ENCODE data around the gene EXD3. TPM values are rescaled to one million over a fixed set of nuclear protein-coding genes. Genes with fewer than 3 reads are reported as not detected.
A peak's percentile ranks its signal among the peaks of the same experiment; 100 is the strongest.

The EXD3 gene
- total RNA-seq, 1 donor from 2014 or later = 24.5 TPM

GRCh38 chr9:137445275-137445807, 22.4 kb upstream of the EXD3 start:
- TF ChIP-seq CTCF (IDR thresholded peaks at IDR 0.05; ENCODE audit: partially characterized antibody, unreplicated experiment) = peak; percentile 92
- Mint-ChIP-seq H3K27me3 (ENCODE audit: unreplicated experiment) (peaks cover 2% of the 10 kb centered on the region), H3K4me1 (ENCODE audit: low read depth, unreplicated experiment) (peaks cover 6% of the 10 kb centered on the region), H3K4me3 (ENCODE audit: unreplicated experiment) (no peak overlapping the region), H3K36me3 (ENCODE audit: unreplicated experiment) (no peaks in the 10 kb centered on the region), H3K9me3 (ENCODE audit: unreplicated experiment) (peaks cover 5% of the 10 kb centered on the region), H3K27ac (ENCODE audit: unreplicated experiment) (no peak overlapping the region)
- peak; percentile 85 for DNase-seq

- TF ChIP-seq CTCF (IDR thresholded peaks at IDR 0.05; ENCODE audit: partially characterized antibody, unreplicated experiment) = no peak
- Mint-ChIP-seq H3K4me3 (ENCODE audit: unreplicated experiment) (no peak overlapping the region), H3K27me3 (ENCODE audit: unreplicated experiment) (peaks cover 2% of the 10 kb centered on the region), H3K36me3 (ENCODE audit: unreplicated experiment) (no peaks in the 10 kb centered on the region), H3K27ac (ENCODE audit: unreplicated experiment) (no peak overlapping the region), H3K4me1 (ENCODE audit: low read depth, unreplicated experiment) (peaks cover 6% of the 10 kb centered on the region), H3K9me3 (ENCODE audit: unreplicated experiment) (peaks cover 5% of the 10 kb centered on the region)
- DNase-seq = no peak
Observed at GRCh38 chr9:137444106-137444790, 21.3 kb upstream of the EXD3 start.

- peaks cover 2% of the 10 kb centered on the region for H3K27me3 Mint-ChIP-seq (ENCODE audit: unreplicated experiment)
Observed at GRCh38 chr9:137441935-137442321, 19.0 kb upstream of the EXD3 start.

GRCh38 chr9:137441289-137441934, 18.4 kb upstream of the EXD3 start, which contains the start of gene ENTPD8:
ENTPD8 (minus strand) TSS chr9:137441357; CDS start chr9:137438285, 3,072 bp downstream.
- peak within 1 kb of the TSS; percentile 93 for H3K4me3 Mint-ChIP-seq (ENCODE audit: unreplicated experiment)
- H3K9me3 Mint-ChIP-seq (ENCODE audit: unreplicated experiment) = peaks cover 2% of the 10 kb centered on the region
- no peaks in the 10 kb centered on the region for H3K36me3 Mint-ChIP-seq (ENCODE audit: unreplicated experiment)
- H3K27me3 Mint-ChIP-seq (ENCODE audit: unreplicated experiment) = peaks cover 2% of the 10 kb centered on the region
- DNase-seq = peak; percentile 86
- no peak within 1 kb of the TSS for H3K27ac Mint-ChIP-seq (ENCODE audit: unreplicated experiment)
- TF ChIP-seq CTCF (IDR thresholded peaks at IDR 0.05; ENCODE audit: partially characterized antibody, unreplicated experiment) = no peak
- H3K4me1 Mint-ChIP-seq (ENCODE audit: low read depth, unreplicated experiment) = peaks cover 6% of the 10 kb centered on the region

More at GRCh38 chr9:137441935-137442321, 19.0 kb upstream of the EXD3 start:
- peaks cover 6% of the 10 kb centered on the region for H3K4me1 Mint-ChIP-seq (ENCODE audit: low read depth, unreplicated experiment)
- TF ChIP-seq CTCF (IDR thresholded peaks at IDR 0.05; ENCODE audit: partially characterized antibody, unreplicated experiment) = no peak
- H3K4me3 Mint-ChIP-seq (ENCODE audit: unreplicated experiment) = peak overlapping the region; percentile 93
- H3K9me3 Mint-ChIP-seq (ENCODE audit: unreplicated experiment) = peaks cover 2% of the 10 kb centered on the region
- H3K36me3 Mint-ChIP-seq (ENCODE audit: unreplicated experiment) = no peaks in the 10 kb centered on the region
- H3K27ac Mint-ChIP-seq (ENCODE audit: unreplicated experiment) = no peak overlapping the region
- no peak for DNase-seq

Data from glutamatergic neuron (in vitro differentiated cells).